ENCODE results near the gene PTPRD.

The PTPRD gene

DNA sequence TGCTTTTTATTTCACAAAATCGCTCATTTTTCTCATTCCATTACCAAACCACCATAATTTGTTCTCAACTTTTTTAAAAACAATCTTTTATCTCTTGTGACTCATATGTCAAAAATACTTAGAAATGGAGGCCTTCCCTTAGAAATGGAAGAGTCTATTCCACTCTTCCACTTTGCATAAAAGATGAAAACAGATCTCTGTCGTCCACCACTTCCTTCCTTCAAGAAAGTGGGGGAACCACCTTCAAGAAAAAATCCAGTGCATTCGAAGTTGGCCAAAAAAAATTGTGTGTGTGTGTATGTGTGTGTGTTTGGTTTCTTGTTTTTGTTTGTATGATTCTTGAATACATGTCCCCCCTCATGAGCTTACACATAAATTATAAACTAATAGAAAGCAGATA lies 2184.4 kb downstream of the PTPRD start:
- no peak for DNase-seq (ENCODE audit: low read depth in 2 of 2, low spot score in 1 of 2)

DNA sequence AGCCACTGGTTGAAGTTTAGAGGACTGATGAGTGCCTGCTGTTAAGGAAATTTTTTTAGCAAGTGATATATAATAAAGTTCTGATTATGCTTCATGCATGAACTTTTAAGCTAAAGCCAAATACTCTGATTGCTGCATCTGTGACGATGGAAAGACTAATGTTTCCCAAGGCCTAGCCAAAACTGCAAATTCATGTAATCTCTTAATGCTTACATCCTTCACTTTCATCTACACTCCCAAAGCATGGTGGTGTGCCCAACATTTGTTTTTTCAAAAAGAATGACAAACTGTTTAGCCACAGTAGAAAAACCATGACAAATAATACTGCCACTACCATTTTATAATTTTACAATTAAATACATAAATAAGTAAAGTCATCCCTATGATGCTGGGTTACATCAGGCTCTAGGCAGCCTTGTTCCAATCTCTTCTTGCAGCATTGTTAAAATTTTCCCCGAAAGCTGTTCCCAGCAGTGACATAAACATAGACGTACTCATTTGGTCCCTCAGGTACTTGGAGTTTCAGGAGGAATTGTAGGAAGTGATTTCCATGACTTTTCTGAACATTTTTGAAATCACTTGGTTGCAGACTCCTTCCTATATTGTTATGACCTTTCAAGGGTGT lies 2187.9 kb downstream of the PTPRD start:
- no peak for DNase-seq (ENCODE audit: low read depth in 2 of 2, low spot score in 1 of 2)

DNA sequence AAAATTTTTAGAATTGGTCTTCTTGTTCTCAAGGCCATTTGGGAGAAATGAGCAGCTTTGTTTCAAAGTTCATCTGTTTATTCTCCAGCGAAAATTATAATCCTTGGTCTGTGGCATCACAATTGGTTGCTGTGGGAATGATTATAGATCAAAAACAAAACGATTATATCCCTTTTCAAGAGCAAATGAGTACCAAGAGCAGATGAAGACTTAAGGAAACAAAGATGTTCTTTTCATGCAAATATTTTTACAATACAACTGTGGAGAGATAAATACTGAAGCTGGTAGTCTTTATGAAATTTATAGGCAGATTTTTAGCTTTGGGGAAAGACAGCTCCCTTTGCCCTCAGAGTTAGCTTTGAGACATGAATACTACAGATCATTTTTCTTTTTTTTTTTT lies 2192.4 kb downstream of the PTPRD start:
- DNase-seq (ENCODE audit: low read depth in 2 of 2, low spot score in 1 of 2) = no peak

DNA sequence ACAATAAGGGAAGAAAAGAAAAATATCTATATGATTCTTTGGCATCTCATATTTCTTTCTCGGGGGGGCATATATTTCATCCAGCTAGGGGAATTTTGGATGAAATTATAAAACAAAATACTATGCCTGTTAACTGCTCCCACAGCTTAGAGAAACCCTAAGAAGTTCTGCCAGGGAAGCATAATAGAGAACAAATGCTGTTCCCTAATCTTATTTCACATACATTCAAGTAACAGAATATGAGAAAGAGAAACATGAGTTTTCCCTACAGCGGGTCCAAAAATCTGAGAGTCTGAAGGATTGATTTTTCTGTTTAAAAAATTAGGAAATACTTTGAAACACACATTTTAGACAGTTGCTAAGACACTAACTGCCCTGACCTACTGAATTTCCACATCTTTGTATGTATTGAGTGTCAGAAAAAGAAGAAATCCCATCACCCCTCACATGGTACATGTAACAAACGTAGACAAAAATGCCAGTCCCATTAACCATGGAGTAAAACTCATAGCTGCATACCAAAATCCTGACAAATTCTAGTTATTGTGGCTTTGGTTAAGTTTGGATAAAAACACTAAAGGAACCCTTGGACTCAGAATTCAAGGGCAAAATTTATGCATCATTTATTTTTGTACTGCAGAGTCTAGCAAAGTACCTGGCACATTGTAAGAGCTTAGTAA lies 2193.1 kb downstream of the PTPRD start:
- no peak for DNase-seq (ENCODE audit: low read depth in 2 of 2, low spot score in 1 of 2)

DNA sequence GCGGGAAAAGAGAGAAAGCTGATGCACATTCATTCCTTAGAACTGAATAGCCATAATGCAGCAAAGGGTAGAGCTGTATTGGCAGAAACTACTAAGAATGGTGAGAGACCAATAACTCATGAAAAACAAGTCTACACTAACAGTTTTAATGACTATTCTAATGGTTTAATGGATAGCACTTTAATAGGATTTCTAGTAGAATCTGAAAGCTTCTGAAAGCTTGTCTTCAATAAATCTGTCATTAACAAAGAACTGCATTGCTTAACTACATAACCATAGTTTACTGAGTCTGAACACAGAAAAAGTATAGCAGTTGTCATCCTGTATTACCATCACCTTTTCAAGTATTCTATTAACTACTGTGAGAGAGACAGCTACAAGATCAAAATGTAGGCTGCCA lies 2195.5 kb downstream of the PTPRD start:
- no peak for DNase-seq (ENCODE audit: low read depth in 2 of 2, low spot score in 1 of 2)

DNA sequence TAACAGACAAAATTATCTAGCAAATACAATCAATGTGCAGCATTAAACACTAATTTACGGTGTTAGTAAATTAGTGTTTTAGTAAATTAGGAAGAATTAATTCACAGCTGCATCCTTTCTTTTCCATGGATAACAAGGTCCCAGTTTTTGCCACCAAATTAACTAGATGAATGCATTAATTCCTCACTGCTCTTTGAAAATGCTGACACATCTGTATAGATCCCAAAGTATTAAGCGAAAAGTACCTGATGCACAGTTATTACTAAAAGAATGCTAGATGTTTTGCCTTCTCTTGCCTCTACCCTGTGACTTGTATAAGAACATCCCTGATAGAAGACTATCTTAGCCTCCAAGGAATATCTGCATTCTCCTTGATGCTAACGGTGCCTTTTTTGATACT lies 2200.5 kb downstream of the PTPRD start:
- no peak for DNase-seq (ENCODE audit: low read depth in 2 of 2, low spot score in 1 of 2)

DNA sequence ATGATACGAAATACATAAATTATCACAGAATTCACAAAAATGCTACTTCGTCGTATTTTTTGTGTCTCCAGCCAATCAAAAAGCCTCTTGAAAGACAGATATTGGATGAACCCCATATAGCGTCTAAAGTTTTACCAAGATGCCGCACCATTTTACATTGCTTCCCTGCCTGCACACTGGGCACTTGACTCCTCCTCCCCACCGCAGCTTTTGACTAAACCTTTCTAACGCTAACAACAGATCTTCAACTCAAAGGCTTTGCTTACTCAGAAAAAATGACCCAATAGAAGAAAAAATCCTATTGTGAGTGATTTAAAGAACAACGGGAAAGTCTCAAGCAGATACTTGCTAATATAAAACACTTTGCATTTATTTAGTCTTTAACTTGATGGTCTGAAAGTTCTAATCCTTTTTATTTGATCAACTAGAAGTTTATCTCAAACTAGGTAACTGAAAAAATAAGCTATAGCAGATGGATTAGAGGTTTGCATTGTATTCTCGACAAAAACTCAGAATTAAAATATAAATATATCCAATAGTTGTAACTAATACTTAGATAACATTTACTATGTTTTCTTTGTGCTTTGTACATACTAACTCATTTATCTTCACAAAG lies 2204.1 kb downstream of the PTPRD start:
- no peak for DNase-seq (ENCODE audit: low read depth in 2 of 2, low spot score in 1 of 2)

DNA sequence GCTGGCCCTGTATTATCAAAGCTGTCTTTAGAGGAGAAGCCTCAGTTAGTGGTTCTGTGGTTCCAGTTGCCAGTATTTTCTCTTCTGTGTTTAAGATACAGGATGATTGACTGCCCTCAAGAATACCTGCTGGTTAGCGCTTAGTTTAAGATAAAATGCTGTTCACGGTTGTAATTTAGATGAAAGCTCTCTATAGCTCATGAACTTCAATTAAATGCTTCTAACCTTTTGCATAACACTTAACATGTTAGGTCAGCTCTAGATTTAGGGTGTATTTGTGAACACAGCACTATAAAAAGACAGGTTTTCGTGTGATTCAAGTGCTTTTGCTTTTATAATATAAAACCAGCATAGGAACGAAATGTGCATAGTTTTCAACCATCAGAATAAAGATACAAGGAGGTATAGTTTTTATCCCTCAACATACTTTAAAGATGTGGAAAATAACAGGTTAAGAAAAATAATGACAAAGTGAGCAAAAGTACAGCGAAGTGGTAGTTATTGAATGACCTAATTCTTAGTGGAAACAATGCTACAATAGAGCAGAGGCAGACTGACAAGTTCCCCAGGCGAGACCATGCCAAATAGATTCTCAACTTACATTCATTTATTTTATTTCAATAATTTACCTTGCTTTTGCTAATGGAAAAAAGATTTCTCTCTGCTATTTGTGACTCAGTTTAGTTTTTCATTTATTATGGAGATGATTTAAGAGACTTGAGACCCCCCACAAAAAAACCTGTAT lies 2210.7 kb downstream of the PTPRD start:
- DNase-seq (ENCODE audit: low read depth in 2 of 2, low spot score in 1 of 2) = no peak

DNA sequence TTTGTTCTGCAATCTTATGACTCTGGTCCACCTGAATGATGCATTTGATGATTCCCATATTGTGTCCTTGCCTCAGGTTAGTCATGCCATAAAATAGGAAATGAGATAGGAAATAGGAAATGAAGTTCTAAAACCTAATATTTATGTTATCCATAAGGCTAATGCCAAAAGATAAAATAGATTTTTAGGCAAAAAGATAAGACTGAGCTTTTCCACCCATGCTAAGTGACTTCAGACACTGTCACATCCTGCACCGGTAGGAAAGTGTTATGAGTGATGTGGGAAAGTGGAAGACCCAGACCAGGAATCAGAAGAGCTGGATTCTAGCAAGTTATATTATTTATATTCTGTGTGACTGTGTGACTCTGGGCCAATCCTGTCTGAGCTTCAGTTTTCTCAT lies 2212.4 kb downstream of the PTPRD start:
- DNase-seq (ENCODE audit: low read depth in 2 of 2, low spot score in 1 of 2) = no peak

DNA sequence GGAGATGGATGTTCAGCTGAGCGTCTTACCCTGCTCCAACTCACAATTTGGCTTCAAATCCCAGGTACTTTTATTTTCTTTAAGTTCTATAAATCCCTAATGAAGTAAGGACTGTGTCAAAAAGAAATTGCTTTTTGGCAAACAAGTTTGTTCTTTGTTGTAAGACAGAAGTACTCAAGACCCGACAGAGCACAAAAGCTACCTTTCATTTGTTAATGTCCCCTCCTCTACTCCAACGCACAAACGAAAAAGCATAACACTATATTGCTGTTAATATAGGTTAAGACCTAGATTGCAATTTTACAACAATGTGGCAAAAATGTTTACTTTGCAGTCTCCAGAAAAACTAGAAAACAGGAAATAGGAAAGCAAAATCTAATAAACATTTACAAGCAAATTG lies 2217.8 kb downstream of the PTPRD start:
- no peak for DNase-seq (ENCODE audit: low read depth in 2 of 2, low spot score in 1 of 2)

DNA sequence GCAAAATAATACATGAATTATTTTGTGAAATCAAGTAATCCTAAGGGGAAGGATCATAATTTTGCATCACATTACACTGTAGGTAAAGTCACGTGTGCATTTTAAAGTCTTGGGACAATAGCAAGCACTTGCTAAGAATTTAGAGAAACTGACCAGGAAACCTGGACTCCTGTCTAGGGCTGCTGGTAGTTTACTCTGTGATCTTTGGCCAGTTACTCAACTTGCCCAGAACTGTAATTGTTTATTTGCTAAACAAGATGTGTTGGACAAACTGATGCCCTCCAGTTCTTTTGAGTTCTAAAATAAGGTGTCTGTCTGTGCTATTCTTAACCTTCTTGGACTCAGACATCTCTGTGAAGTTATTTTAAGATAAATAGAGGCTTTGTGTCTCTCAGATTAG lies 2218.5 kb downstream of the PTPRD start:
- no peak for DNase-seq (ENCODE audit: low read depth in 2 of 2, low spot score in 1 of 2)

DNA sequence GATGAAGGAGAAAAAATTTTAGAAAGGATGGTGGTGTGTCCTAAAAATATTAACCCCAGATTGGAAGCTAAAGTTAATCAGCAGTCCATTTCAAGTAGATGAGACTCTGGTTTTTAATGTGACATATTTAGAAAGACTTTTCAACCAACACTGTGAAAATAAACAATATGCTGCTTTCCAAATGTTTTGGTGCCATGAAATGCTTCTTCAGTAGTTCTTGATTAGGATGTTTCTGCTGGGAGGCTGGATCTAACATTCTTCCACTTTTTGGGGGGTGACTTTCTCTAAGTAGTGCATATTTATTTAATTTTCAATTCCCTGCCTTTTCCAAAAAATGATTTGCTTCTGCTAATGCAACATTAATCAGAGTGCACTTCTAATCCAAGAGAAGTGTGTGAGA lies 2219.9 kb downstream of the PTPRD start:
- no peak for DNase-seq (ENCODE audit: low read depth in 2 of 2, low spot score in 1 of 2)

DNA sequence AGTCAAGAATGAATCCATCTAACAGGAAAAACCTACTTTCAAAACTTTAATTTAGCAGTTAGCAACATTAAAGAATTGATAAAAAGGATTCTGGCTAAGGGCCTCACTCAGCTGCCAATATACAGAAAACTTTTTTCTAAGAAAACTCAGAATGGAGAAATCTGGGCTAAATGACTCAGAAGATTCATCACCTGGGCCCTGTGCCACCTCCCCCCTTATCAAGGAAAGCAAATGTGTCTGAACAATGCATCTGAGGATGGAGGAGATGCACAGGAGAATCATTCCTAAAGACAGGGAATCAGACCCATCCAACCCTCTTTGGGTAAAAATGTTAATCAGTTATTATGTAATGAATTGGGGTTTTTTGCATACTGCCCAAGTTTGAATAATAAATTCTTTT lies 2221.2 kb downstream of the PTPRD start:
- DNase-seq (ENCODE audit: low read depth in 2 of 2, low spot score in 1 of 2) = no peak

DNA sequence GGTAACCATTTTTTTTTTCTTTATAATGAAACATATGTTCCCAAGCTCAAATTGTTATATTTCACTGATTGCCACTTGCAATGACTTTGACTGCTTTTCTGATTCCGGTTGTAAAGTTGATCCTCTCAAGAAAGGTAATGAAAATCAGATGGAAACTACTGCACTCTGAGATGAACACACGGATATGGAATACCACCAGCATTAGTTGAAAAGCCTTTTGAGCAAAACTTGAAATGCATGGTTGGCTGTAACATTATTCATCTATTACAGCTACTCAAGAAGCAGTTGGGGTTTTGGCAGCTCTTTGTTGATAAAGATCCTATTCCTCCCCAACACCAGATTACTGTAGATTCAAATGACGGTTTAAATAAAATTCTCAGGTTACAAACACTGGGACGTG lies 2221.7 kb downstream of the PTPRD start:
- no peak for DNase-seq (ENCODE audit: low read depth in 2 of 2, low spot score in 1 of 2)

DNA sequence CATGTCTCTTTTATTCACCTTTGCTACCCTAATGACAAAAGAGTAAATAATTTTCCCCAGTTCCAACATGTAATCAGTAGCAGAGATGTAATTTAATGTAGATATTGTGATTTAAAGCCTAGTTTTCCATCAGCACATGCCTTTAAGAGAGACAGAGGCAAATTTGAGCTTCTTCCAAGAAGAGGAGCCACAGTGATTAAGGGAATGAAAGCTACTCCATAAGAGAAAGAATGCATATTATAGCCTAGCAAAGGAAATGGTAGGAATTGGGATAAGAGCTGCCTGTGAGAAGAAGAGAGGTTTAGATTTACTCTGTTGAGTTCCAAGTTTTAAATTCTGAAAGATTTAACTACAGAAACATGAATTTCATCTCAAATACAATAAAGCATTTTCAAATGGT lies 2222.2 kb downstream of the PTPRD start:
- no peak for DNase-seq (ENCODE audit: low read depth in 2 of 2, low spot score in 1 of 2)

DNA sequence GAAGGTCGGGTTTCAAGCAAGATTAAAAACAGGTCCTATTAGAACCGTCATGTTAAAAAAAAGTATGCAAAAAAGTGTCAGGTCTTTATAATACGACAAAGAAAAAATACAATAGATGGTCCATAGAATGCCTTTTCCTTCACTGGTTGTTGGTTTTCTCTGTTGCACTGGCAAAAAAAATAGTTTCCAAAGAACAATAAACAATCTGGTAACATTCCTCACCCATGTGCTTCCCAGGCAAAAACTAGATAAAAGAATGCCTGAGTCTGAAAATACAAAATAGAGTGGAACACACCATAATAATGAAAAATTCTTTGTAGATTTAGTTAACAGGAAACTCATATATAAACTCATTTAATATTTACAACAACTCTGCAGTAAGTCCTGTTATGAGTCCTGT lies 2223.3 kb downstream of the PTPRD start:
- DNase-seq (ENCODE audit: low read depth in 2 of 2, low spot score in 1 of 2) = no peak

DNA sequence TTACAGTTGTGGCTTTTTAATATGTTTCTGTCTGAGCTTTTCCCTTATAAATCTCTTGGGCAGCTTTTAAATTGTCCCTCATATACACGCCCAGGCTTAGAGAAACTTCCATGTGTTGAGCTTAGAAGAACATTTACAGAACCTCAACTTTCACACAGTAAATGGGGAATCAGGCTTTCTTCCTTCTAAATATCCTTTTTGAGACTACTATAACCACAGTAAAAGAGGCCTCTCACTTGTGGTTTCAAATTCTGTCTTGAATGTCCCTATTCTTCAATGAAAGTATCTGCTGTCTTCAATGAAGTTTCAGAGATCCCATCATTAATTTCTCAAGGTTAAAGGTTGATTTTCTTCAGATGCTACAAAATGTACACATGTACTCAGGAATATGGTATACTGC lies 2224.7 kb downstream of the PTPRD start:
- DNase-seq (ENCODE audit: low read depth in 2 of 2, low spot score in 1 of 2) = no peak

DNA sequence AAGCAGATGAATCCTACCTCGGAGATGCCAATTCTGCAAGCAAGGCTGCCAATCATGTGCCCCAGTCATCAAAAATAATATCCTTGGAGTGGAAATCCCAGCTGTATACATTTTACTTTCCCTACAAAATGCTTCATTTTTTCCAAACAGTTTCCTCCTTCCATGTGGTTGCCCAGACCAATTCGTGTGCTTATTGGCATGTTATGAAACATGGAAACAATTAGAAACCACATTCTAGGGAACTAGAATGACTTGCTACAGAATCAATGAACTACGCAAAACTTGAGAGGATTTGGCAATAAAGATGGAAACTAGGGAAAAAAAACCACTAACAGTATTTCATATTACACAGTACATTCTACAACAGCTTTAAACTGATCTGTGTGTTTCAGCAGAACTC lies 2228.7 kb downstream of the PTPRD start:
- DNase-seq (ENCODE audit: low read depth in 2 of 2, low spot score in 1 of 2) = no peak

DNA sequence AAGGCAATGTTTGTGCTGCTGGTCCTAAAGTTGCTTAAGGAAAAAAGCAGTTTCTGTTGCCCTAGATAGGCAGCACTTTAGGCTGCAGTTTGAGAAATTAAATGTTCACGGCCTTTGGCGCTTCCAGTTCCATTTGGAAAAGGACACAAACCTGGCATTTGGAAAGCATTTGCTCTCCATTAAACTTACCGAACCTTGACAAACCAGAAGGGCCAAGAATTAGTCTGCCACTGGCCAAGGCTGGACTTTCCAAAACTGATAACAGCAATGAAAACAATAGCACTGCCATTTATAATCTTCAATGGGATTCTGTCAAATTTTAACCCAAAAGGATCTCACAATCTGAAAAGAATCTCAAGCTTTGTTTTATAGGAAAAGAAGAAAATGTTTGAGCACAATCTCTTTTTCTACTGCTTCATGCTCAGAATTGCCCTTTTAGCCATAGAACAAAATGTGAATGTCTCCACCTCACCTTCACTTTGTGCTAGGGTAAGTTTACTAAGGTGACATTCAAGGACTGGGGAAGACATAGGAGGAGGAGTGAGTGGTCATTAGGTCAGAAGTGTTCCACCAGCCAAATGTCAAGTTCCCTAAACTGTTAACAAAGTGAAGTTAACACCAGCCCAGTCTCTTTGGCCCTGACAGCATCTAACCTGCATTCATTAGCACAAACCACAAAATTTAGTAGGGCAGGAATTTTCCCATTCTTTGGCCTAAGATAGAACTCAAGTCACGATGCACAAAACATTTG lies 2229.8 kb downstream of the PTPRD start:
- no peak for DNase-seq (ENCODE audit: low read depth in 2 of 2, low spot score in 1 of 2)

DNA sequence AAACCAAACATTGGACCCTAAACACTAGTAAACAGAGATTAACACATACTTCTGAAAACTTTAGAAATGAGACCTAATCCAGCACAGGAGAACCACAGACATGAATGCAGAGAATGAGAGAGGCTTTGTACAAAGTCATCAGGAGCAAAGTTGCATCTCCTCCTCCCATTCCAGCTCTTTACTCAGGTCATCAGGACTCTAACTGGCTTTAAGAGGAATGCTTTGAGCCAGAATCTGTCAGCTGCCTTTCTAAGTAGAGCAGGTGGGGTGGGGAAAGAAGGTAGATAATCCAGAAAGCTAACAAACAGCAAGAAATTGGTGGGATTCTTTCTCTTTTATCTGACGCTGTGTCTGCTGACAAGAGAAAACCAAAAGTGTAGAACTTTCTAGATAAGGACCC lies 2230.5 kb downstream of the PTPRD start:
- DNase-seq (ENCODE audit: low read depth in 2 of 2, low spot score in 1 of 2) = no peak

DNA sequence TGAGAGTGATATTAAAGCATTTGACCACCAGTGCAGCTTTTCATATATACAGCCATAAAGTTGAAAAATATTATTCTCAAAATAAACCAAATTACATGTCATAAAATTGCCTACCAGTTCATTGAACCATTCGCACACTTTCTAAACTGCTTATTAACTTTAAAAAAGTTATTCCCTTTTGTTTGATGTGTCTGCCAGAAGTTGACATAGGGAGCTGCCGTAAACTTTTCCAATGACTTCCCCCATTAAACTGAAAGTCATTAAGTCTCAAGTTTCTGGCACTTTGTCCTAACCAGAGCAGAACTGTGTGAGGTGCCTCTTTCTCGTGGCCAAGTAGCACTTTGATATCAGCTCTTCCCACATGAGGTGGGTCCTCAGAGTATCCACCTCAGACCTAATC lies 2231.2 kb downstream of the PTPRD start:
- no peak for DNase-seq (ENCODE audit: low read depth in 2 of 2, low spot score in 1 of 2)

Measured in stimulated activated CD8-positive, alpha-beta memory T cell treated with anti-CD3 and anti-CD28 coated beads, Interleukin-4, amount 100 ng/mL, for 1 hour (primary cell).